OCI-LY3 (cell line): ENCODE results near the gene R3HDML.

Source experiments
- EZH2phosphoT487 ChIP-seq: fragments of 200-600 bp; shearing (Covaris generic); IDR thresholded peaks from 2 replicates; pipeline ENCODE4 v1.6.1; 2018; ENCODE audit warnings: antibody characterized with exemption, mixed run types, low read depth
- TF ChIP-seq, protein P1 (sequence below): fragments of 200-600, 300-600 bp; sonication (generic); IDR thresholded peaks from 2 replicates; pipeline ENCODE4 v1.5.1; 2014; ENCODE audit warnings: antibody characterized with exemption, low read length, low read depth

DNA sequence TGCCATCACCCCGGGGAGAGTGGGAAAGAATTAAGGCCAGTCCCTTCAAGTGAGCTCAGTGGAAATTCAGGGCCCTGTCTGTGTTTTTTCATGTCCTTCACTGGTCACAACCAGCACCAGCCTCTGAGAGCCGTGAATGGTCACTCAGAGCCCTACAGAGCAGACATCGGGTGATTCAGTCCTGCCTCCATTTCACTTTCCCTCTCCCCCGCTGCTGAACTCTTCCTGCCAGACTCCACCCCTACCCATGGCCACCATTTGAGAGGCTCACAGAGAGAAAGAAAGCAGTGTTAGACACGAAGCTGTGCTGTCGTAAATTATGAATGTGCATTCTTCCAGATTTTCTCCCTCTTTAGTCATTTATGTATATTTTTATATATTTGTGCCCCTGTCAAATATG is 5.4 kb downstream of the R3HDML start:
- TF ChIP-seq, protein P1, sequence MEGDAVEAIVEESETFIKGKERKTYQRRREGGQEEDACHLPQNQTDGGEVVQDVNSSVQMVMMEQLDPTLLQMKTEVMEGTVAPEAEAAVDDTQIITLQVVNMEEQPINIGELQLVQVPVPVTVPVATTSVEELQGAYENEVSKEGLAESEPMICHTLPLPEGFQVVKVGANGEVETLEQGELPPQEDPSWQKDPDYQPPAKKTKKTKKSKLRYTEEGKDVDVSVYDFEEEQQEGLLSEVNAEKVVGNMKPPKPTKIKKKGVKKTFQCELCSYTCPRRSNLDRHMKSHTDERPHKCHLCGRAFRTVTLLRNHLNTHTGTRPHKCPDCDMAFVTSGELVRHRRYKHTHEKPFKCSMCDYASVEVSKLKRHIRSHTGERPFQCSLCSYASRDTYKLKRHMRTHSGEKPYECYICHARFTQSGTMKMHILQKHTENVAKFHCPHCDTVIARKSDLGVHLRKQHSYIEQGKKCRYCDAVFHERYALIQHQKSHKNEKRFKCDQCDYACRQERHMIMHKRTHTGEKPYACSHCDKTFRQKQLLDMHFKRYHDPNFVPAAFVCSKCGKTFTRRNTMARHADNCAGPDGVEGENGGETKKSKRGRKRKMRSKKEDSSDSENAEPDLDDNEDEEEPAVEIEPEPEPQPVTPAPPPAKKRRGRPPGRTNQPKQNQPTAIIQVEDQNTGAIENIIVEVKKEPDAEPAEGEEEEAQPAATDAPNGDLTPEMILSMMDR = no peak
- no peak for TF ChIP-seq EZH2phosphoT487
